GM18868 (cell line): ENCODE results near the gene PCGF1.

Source experiments
- ATAC-seq: cut with Tn5 transposase; IDR thresholded peaks from one replicate; pipeline ENCODE4 v1.9.1; 2021; ENCODE audit warnings: mild to moderate bottlenecking, moderate library complexity; ENCODE audit not compliant: unreplicated experiment

Gene PCGF1

GRCh38 chr2:74515981-74516633 lies 8.6 kb upstream of the PCGF1 start:
- no peak for ATAC-seq

DNA sequence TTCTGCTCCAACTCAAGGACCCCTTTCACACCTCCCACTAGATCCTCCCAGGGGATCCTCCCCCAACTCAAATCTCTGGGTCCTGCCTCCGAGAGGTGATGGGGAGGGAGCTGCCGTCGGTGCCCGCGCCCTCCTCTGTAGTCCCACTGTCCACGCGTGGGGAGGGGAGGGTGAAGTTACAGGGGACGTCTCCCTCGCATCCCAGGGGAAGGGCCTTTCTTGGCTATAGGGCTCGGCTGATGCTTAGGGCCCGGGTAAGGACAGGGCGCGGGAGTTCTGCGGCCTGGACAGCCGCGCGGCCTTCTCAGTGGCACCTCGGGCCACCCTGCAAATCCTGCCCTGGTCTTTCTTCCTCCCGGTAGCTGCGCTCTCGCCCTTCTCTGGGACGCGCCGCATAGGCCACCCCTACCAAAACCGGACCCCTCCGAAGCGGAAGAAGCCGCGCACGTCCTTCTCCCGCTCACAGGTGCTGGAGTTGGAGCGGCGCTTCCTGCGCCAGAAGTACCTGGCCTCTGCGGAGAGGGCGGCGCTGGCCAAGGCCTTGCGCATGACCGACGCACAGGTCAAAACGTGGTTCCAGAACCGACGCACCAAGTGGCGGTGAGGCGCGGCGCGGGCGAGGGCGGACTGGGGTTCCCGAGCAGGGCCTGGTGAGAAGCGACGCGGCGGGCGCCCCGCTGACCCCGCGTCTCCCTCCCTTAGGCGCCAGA lies 7.9 kb upstream of the PCGF1 start:
- no peak for ATAC-seq

GRCh38 chr2:74514368-74515270 lies 7.1 kb upstream of the PCGF1 start, which contains the start of gene TLX2:
Gene TLX2, plus strand, starts transcription at chr2:74514450. Its CDS starts 357 bp downstream, at chr2:74514807.
- no peak for ATAC-seq

GRCh38 chr2:74513605-74514367 lies 6.3 kb upstream of the PCGF1 start:
- no peak for ATAC-seq

GRCh38 chr2:74512744-74513604 lies 5.5 kb upstream of the PCGF1 start:
- ATAC-seq: no peak

GRCh38 chr2:74511104-74511989 lies 3.9 kb upstream of the PCGF1 start:
- ATAC-seq: no peak

- ATAC-seq: no peak
These were observed 2.8 kb upstream of the PCGF1 start for GRCh38 chr2:74510272-74510671.

DNA sequence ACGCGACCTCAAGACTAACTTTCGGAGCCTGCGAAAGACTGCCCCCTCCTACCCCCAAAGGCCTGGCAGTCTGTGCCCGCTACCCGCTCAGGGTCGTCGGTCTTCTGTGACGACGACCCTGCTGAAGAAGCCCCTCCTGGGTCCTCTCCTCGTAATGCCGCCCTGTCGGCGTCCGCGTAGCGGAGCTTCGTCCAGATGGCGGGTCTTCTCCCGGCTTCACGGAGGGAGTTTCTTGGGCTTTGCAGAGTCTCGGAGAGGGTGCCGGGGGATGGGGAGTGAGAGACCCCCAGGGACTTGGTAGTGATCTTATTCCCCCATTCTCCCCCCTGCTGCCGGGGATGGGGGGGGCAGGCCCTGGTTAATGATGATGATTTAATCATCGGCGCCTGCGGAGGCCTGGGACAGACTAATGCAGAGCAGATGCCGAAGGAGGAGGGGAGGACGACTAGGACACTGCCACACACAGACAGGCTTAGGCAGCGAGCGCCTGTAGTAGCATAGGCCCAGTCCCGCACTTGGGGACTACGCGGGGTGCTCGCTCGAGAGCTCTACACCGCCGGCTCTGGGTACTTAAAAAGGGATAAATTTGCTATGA lies 528 bp upstream of the PCGF1 start:
- ATAC-seq: no peak

DNA sequence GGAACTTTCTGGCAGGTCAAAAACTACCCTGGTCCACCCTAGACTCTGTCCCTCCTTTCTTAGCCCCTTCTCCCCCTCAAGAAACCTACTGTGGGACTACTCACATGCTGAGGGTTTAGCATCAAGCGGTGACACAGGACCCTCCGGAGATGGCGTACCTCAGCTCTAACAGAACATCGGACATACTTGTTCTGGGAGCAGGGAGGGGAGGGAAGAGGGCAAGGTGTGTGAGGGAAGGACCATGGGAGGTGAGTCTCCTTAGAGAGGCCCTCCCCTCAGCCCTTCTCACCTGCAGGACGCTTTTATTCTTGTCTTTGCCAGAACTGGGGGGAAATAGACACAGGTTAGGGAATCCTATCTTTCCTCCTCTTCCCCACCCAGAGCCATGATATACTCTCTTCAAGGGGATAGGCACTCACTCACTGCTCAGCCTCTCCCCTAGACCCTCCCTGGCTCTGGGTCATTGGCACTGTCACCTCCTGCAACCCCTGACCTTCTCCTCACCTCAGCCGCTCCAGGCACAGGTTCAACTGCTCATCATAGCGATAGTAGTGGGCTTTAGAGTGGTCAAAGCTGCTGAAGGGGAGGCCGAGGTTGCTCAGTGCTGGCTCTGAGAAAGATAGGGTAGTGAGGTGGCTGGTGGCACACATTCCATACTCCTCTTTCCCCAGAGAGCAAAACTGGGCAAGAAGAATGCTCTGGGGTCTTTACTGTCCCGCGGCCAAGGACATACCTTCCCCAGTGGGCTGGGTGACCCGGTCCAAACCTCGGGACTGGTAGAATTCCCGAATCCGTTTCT lies 1.8 kb downstream of the PCGF1 start:
- no peak for ATAC-seq

GRCh38 chr2:74504591-74504990 lies 2.9 kb downstream of the PCGF1 start:
- no peak for ATAC-seq

GRCh38 chr2:74503506-74504475 lies 3.7 kb downstream of the PCGF1 start:
- ATAC-seq: no peak

DNA sequence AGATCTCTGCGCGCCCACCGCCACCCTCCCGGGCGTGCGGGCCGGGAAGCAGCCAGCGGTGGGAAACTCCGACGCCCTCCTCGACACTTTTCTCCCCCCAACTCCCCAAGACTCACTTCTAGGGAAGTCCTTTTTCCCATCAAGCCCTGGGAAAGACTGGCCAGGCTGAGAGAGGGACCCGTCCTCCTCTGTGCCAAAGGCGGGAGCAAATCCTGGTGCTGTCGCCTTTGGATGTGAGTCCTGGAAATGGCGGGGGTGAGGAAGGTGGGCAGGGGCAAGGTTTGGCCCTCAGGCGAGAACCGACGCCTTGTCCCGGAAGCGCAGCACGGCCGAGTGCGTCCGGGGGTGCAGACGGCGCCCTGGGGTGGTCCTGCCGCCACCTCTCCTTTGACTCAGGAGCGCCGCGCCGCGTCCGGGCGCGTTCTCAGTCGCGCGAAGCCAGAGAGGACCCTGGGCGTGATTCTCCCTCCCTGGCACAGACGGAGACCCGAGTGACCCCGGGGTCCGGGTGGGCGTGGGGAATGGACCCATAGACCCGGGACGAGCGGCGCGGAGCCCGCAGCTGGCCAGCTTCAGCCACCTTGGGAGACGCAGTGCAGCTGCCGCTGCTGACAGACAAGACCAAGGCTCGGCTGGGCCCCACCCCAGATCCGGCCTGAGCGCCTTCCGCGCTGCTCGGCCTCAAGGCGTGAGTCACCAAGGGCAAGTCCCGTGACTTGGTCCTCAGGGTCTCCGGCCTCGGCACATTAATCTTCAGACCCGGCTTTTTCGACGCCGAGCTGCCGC lies 4.6 kb downstream of the PCGF1 start:
- ATAC-seq: peak; percentile 42

DNA sequence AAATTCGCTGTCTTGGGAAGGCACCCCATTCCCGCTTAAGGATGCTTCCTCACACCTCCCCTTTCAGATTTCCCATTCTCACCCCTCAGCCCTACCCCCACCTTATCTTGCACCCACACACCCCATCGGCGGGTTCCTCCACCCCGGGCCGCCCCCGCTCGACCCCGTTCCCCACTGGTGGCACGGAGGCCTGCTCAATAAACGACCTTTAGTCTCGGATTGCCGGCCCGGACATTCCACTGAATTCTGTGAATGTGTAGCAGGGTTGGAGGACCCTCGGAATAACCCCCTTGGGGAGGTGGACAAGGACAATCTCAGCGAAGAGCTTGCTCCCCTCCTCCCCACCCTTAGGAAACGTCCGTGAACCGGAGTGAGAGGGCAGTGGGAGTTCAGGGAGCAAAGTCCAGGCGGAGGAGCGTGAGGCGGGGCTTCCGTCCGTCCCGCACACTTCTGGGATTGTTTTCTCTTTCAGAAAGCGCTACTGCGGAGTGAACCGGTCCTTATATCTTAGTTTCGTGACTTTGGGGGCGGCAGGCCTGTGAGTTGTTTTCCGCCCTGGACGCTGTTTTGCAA lies 5.3 kb downstream of the PCGF1 start:
- no peak for ATAC-seq

DNA sequence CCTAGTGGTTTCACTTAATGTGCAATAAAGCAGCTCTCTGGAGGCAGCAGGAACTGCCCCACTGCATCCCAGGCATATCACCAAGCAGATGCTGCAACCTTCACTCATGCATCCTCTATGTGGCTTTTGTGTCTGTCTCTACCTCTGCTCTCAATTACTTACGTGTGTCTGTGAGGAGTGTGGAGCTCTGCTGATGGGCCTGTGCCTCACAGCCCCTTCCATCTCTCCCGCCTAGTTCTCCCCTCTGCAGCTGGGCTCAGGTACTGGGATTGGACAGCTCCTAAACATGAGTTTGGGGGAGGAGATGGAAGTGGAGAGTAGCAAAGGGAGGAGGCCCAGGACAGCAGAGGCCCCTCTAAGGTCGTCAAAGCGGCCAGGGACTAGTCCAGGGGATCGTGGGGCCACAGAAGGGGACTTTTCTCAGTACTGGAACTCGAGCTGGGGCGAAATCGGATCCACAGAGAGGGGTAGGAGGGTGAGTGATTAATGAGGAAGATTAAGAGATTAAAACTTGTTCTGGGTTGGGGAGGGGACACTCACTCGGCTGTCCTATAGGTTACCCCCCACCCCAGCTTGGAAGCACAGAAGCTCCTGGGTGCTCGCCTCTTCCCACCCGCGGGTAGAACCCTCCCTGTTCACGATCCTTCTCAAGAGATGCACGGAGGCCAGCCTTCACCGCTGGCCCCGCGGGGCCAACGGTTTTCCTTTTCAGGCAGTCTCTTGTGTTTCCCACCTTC lies 6.0 kb downstream of the PCGF1 start:
- no peak for ATAC-seq

GRCh38 chr2:74500578-74500946 lies 6.9 kb downstream of the PCGF1 start:
- no peak for ATAC-seq
